HL-60 (cell line): ENCODE results near the gene SCLT1.
A peak's percentile ranks its signal among the peaks of the same experiment; 100 is the strongest.

Experiments used
- DNase-seq, 2 experiments: peaks; one replicate each; pipeline ENCODE4 v3.0.0-alpha.2; 2010 to 2020; ENCODE audit warnings: low read depth in 1 of 2, low spot score in 1 of 2
- H3K27ac ChIP-seq: fragments of 250-450 bp; sonication (Bioruptor Pico); replicated peaks from 2 replicates; pipeline ENCODE4 v1.5.1; 2020; ENCODE audit warnings: mild to moderate bottlenecking, moderate library complexity
- H3K27me3 ChIP-seq: fragments of 250-450 bp; sonication (Bioruptor Pico); 2 replicates; pipeline ENCODE4 v1.5.1; 2021; ENCODE audit warnings: mild to moderate bottlenecking, moderate library complexity; ENCODE audit not compliant: insufficient read depth, poor library complexity, severe bottlenecking
- H3K4me3 ChIP-seq: replicated peaks from 2 replicates; pipeline ENCODE4 v1.5.1; 2011; ENCODE audit warnings: mild to moderate bottlenecking, control low read depth, low read length; ENCODE audit not compliant: insufficient read depth
- GABPA ChIP-seq: IDR thresholded peaks from 2 replicates; pipeline ENCODE4 v1.6.1; 2012; ENCODE audit warnings: low read depth
- POLR2AphosphoS5 ChIP-seq: IDR thresholded peaks from 2 replicates; pipeline ENCODE4 v1.6.1; 2012; ENCODE audit warnings: low read depth
- SPI1 ChIP-seq: IDR thresholded peaks from 2 replicates; pipeline ENCODE4 v1.6.1; 2012; ENCODE audit warnings: low read depth, mild to moderate bottlenecking, borderline replicate concordance
- TF ChIP-seq, protein P1 (sequence below): IDR thresholded peaks from 2 replicates; pipeline ENCODE4 v1.6.1; 2012; ENCODE audit warnings: low read depth; ENCODE audit not compliant: insufficient replicate concordance
- TF ChIP-seq, protein P2 (sequence below): IDR thresholded peaks from one replicate; pipeline ENCODE4 v1.5.1; 2011; ENCODE audit warnings: low read length, control low read depth, inconsistent platforms; ENCODE audit not compliant: insufficient read depth

The SCLT1 gene

DNA sequence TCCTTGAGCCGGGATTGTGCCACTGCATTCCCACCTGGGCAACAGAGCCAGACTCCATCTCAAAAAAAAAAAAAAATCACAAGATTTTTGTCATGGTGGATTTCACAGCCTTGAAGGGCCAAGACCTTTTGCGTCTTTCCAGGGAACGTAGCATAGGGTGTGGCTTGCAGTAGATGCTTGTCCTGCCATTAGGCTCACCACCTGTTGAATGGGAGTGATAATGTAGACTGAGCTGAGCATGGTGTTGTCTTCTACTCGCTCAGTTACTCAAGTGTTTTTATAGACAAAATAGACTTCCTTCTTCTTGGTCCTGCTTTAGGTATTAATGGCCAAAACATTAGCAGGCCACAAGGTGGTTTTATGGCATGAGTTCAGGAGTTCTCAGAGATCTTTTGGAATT, 243.1 kb downstream of the SCLT1 start:
- TF ChIP-seq SPI1 (no peak), POLR2AphosphoS5 (no peak), GABPA (no peak)
- TF ChIP-seq, protein P1, sequence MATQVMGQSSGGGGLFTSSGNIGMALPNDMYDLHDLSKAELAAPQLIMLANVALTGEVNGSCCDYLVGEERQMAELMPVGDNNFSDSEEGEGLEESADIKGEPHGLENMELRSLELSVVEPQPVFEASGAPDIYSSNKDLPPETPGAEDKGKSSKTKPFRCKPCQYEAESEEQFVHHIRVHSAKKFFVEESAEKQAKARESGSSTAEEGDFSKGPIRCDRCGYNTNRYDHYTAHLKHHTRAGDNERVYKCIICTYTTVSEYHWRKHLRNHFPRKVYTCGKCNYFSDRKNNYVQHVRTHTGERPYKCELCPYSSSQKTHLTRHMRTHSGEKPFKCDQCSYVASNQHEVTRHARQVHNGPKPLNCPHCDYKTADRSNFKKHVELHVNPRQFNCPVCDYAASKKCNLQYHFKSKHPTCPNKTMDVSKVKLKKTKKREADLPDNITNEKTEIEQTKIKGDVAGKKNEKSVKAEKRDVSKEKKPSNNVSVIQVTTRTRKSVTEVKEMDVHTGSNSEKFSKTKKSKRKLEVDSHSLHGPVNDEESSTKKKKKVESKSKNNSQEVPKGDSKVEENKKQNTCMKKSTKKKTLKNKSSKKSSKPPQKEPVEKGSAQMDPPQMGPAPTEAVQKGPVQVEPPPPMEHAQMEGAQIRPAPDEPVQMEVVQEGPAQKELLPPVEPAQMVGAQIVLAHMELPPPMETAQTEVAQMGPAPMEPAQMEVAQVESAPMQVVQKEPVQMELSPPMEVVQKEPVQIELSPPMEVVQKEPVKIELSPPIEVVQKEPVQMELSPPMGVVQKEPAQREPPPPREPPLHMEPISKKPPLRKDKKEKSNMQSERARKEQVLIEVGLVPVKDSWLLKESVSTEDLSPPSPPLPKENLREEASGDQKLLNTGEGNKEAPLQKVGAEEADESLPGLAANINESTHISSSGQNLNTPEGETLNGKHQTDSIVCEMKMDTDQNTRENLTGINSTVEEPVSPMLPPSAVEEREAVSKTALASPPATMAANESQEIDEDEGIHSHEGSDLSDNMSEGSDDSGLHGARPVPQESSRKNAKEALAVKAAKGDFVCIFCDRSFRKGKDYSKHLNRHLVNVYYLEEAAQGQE = no peak
- H3K4me3 ChIP-seq = no peak overlapping the region
- no peaks in the 10 kb centered on the region for H3K27me3 ChIP-seq
- no peak for DNase-seq
- no peak overlapping the region for H3K27ac ChIP-seq

DNA sequence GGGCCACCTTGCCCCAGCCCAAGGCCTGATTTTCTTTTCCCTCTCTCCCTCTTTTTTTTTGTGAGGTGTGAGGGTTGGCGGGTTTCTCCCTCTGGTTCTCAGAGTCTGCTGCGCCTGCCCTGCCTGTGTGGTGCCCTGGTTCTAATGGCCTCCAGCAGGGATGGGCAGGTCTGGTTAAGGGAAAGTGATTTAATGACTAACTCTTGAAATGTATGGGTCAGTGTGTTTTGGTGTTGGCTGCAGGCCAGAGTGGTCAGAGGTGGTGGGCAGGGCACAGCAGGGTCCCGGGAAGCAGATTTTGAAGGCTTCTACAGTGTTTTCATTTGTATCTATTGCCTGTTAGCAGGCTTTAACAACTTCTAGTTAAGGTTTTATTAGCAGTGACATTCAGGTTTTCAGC, 244.9 kb downstream of the SCLT1 start:
- TF ChIP-seq, protein P2, sequence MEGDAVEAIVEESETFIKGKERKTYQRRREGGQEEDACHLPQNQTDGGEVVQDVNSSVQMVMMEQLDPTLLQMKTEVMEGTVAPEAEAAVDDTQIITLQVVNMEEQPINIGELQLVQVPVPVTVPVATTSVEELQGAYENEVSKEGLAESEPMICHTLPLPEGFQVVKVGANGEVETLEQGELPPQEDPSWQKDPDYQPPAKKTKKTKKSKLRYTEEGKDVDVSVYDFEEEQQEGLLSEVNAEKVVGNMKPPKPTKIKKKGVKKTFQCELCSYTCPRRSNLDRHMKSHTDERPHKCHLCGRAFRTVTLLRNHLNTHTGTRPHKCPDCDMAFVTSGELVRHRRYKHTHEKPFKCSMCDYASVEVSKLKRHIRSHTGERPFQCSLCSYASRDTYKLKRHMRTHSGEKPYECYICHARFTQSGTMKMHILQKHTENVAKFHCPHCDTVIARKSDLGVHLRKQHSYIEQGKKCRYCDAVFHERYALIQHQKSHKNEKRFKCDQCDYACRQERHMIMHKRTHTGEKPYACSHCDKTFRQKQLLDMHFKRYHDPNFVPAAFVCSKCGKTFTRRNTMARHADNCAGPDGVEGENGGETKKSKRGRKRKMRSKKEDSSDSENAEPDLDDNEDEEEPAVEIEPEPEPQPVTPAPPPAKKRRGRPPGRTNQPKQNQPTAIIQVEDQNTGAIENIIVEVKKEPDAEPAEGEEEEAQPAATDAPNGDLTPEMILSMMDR = no peak
- TF ChIP-seq GABPA (no peak), SPI1 (no peak)
- TF ChIP-seq, protein P1 = no peak
- DNase-seq = no peak
- H3K4me3 ChIP-seq = no peak overlapping the region
- H3K27me3 ChIP-seq = no peaks in the 10 kb centered on the region
- peak overlapping the region; percentile 65 for H3K27ac ChIP-seq

DNA sequence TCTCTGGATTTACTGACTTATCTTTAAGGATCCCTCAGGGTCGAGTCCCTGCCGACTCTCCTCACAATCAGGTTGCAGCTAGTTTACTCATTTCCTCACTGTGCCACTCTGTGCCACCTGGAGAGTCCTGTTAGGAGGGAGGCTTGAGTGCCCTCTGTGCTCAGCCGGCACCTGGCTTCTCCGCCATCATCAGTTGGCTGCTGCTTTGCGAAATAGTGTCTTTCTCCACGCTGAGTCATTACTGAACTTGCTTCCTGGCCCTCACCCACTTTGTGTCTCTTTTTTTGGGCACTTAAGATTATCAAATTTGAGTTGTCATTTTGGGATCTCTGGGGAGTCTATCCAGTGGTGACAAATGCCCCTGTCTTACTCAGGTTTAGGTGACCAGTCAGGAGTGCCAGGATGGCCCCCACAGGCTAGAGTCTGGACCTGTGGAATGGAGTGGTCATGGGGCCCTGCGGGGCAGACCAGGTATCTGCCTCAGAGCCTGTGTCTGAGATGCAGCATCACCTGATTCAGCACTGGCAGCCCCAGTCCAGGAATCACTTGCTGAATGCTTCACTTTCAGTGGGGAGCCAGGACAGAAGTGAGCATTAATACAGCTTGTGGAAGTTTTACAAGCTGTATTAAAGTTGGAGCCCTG, 246.1 kb downstream of the SCLT1 start:
- DNase-seq = peak; percentile 30 to 84
- TF ChIP-seq GABPA (no peak), POLR2AphosphoS5 (peak; percentile 70)
- Histone ChIP-seq H3K27ac (peak overlapping the region; percentile 65), H3K4me3 (no peak overlapping the region), H3K27me3 (no peaks in the 10 kb centered on the region)

DNA sequence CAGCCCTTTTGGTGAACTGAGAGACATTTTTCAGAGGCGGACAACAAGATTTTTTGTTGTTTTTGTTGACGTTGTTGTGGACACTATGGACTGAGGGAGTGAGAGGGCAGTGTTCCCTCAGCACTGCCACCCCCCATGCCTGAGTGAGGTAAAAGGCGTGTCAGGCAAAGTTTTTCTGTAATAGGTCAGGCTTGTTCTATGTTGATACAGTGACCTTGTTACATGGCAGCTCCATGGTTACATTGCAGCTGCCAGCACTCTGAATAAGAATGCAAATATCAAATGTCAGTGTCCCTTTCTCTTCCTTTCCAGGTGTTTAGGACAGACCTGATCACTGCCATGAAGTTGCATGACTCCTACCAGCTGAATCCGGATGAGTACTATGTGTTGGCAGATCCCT, 247.3 kb downstream of the SCLT1 start:
- DNase-seq = no peak
- H3K4me3 ChIP-seq = no peak overlapping the region
- peak overlapping the region; percentile 65 for H3K27ac ChIP-seq
- no peaks in the 10 kb centered on the region for H3K27me3 ChIP-seq
- TF ChIP-seq, protein P1 = no peak
- TF ChIP-seq POLR2AphosphoS5 (no peak), GABPA (no peak), SPI1 (no peak)
- TF ChIP-seq, protein P2 = no peak
